Measurements from ENCODE around the gene LTK.
"Not testable (repeated sequence)": the region's sequence is repeated elsewhere in the genome, so short reads cannot be mapped to it uniquely, and the experiment has no call there.

The LTK gene

DNA sequence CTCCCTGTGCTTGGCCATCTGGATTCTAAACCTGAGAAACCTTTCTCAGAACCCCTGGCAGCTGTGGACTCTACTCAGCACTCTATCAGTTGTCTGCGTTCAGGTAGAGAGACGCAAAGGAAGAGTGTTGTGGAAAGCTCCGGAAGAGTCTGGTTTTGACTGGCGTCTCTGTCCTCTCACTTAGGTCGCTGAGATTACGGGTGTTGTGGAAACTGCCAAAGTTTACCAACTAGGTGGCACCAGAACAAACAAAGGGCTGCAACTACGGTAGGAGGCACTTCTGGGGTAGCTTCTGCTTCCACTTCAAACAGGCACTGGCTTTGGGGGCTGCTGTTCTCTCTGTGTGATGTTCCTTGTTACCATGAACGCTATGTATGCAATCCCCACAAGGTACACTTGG lies 39.2 kb downstream of the LTK start:
- no peak overlapping the region for H3K27ac ChIP-seq (ENCODE audit: low read depth, low read length)
- H3K9me2 ChIP-seq (replicated peaks; ENCODE audit: control insufficient read depth, low read length): no peaks in the 10 kb centered on the region
- H3K36me3 ChIP-seq (ENCODE audit: control insufficient read depth, low read length): peaks cover 67% of the 10 kb centered on the region
- H3F3A ChIP-seq (ENCODE audit: control insufficient read depth, insufficient read depth): no peaks in the 10 kb centered on the region
- no peaks in the 10 kb centered on the region for H3K9me3 ChIP-seq (ENCODE audit: control insufficient read depth, insufficient read depth, low read length)
- no peaks in the 10 kb centered on the region for H3K27me3 ChIP-seq (ENCODE audit: control insufficient read depth, low read length)
- TF ChIP-seq EZH2phosphoT487 (IDR thresholded peaks at IDR 0.05; ENCODE audit: borderline replicate concordance, low read length): no peak
- TF ChIP-seq, protein P1, sequence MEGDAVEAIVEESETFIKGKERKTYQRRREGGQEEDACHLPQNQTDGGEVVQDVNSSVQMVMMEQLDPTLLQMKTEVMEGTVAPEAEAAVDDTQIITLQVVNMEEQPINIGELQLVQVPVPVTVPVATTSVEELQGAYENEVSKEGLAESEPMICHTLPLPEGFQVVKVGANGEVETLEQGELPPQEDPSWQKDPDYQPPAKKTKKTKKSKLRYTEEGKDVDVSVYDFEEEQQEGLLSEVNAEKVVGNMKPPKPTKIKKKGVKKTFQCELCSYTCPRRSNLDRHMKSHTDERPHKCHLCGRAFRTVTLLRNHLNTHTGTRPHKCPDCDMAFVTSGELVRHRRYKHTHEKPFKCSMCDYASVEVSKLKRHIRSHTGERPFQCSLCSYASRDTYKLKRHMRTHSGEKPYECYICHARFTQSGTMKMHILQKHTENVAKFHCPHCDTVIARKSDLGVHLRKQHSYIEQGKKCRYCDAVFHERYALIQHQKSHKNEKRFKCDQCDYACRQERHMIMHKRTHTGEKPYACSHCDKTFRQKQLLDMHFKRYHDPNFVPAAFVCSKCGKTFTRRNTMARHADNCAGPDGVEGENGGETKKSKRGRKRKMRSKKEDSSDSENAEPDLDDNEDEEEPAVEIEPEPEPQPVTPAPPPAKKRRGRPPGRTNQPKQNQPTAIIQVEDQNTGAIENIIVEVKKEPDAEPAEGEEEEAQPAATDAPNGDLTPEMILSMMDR (IDR thresholded peaks at IDR 0.05; ENCODE audit: low read depth, low read length, poor library complexity, severe bottlenecking): no peak
- H3K4me2 ChIP-seq (ENCODE audit: low read length): no peak overlapping the region
- no peak overlapping the region for H3K4me3 ChIP-seq (ENCODE audit: low read length)
- no peaks in the 10 kb centered on the region for H3K4me1 ChIP-seq (ENCODE audit: control insufficient read depth, low read length)
- H3K79me2 ChIP-seq (ENCODE audit: control insufficient read depth, low read length): no peaks in the 10 kb centered on the region
- H4K20me1 ChIP-seq (ENCODE audit: control insufficient read depth, insufficient read depth, low read depth, low read length): no peaks in the 10 kb centered on the region

DNA sequence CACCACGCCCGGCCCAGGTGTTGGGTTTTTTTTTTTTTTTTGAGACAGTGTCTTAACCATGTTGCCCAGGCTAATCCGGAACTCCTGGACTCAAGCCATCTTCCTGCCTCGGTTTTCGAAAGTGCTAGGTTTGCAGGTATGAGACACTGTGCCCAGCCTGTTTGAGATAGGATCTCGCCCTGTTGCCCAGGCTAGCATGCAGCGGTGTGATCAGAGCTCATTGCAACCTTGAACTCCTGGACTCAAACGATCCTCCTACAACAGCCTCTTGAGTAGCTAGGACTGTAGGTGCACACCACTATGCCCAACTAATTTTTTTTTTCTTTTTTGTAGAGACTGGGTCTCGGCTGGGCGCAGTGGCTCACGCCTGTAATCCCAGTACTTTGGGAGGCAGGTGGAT lies 40.2 kb downstream of the LTK start:
- no peaks in the 10 kb centered on the region for H3K9me3 ChIP-seq (ENCODE audit: control insufficient read depth, insufficient read depth, low read length)
- no peak overlapping the region for H3K27ac ChIP-seq (ENCODE audit: low read depth, low read length)
- H4K20me1 ChIP-seq (ENCODE audit: control insufficient read depth, insufficient read depth, low read depth, low read length): no peaks in the 10 kb centered on the region
- no peaks in the 10 kb centered on the region for H3K79me2 ChIP-seq (ENCODE audit: control insufficient read depth, low read length)
- H3F3A ChIP-seq (ENCODE audit: control insufficient read depth, insufficient read depth): no peaks in the 10 kb centered on the region
- H3K4me3 ChIP-seq (ENCODE audit: low read length): no peak overlapping the region
- H3K27me3 ChIP-seq (ENCODE audit: control insufficient read depth, low read length): no peaks in the 10 kb centered on the region
- no peak overlapping the region for H3K4me2 ChIP-seq (ENCODE audit: low read length)
- no peaks in the 10 kb centered on the region for H3K9me2 ChIP-seq (replicated peaks; ENCODE audit: control insufficient read depth, low read length)
- TF ChIP-seq, protein P1 (IDR thresholded peaks at IDR 0.05; ENCODE audit: low read depth, low read length, poor library complexity, severe bottlenecking): no peak
- no peak for TF ChIP-seq EZH2phosphoT487 (IDR thresholded peaks at IDR 0.05; ENCODE audit: borderline replicate concordance, low read length)
- H3K4me1 ChIP-seq (ENCODE audit: control insufficient read depth, low read length): no peaks in the 10 kb centered on the region
- peaks cover 60% of the 10 kb centered on the region for H3K36me3 ChIP-seq (ENCODE audit: control insufficient read depth, low read length)

DNA sequence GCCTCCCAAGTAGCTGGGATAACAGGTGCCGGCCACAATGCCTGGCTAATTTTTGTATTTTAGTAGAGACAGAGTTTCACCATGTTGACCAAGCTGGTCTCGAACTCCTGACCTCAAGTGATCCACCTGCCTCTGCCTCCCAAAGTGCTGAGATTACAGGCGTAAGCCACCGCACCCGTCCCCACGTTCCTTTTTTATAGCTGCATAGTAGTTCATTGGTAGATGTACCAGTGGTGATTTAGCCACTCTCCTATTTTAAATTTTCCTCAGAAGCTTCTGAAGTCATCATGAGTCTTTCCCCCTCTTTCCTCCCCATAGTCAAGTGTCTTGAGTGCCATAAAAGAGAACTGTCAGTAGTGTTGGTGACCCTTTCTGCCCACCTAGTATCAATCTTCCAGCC lies 44.0 kb downstream of the LTK start:
- H3K4me1 ChIP-seq (ENCODE audit: control insufficient read depth, low read length); H3K27me3 ChIP-seq (ENCODE audit: control insufficient read depth, low read length); H3K4me3 ChIP-seq (ENCODE audit: low read length); H3K9me3 ChIP-seq (ENCODE audit: control insufficient read depth, insufficient read depth, low read length); H3K9me2 ChIP-seq (replicated peaks; ENCODE audit: control insufficient read depth, low read length); H3K4me2 ChIP-seq (ENCODE audit: low read length); H4K20me1 ChIP-seq (ENCODE audit: control insufficient read depth, insufficient read depth, low read depth, low read length); H3K27ac ChIP-seq (ENCODE audit: low read depth, low read length); H3K79me2 ChIP-seq (ENCODE audit: control insufficient read depth, low read length): not testable (repeated sequence)
- Histone ChIP-seq H3K36me3 (ENCODE audit: control insufficient read depth, low read length) (peaks cover 54% of the 10 kb centered on the region), H3F3A (ENCODE audit: control insufficient read depth, insufficient read depth) (peaks cover 11% of the 10 kb centered on the region; the same call in 1 of the 2 replicates)

- Histone ChIP-seq H3K36me3 (ENCODE audit: control insufficient read depth, low read length) (peaks cover 58% of the 10 kb centered on the region), H3K4me3 (ENCODE audit: low read length) (no peak overlapping the region), H4K20me1 (ENCODE audit: control insufficient read depth, insufficient read depth, low read depth, low read length) (peaks cover 5% of the 10 kb centered on the region; the same call in 1 of the 2 replicates), H3K4me1 (ENCODE audit: control insufficient read depth, low read length) (no peaks in the 10 kb centered on the region), H3K27ac (ENCODE audit: low read depth, low read length) (no peak overlapping the region), H3F3A (ENCODE audit: control insufficient read depth, insufficient read depth) (peaks cover 11% of the 10 kb centered on the region; the same call in 1 of the 2 replicates), H3K4me2 (ENCODE audit: low read length) (no peak overlapping the region), H3K79me2 (ENCODE audit: control insufficient read depth, low read length) (no peaks in the 10 kb centered on the region; the same call in 1 of the 2 replicates), H3K9me2 (replicated peaks; ENCODE audit: control insufficient read depth, low read length) (no peaks in the 10 kb centered on the region), H3K9me3 (ENCODE audit: control insufficient read depth, insufficient read depth, low read length) (no peaks in the 10 kb centered on the region), H3K27me3 (ENCODE audit: control insufficient read depth, low read length) (no peaks in the 10 kb centered on the region)
- TF ChIP-seq EZH2phosphoT487 (IDR thresholded peaks at IDR 0.05; ENCODE audit: borderline replicate concordance, low read length): no peak
- TF ChIP-seq, protein P1 (IDR thresholded peaks at IDR 0.05; ENCODE audit: low read depth, low read length, poor library complexity, severe bottlenecking): no peak
Observed at GRCh38 chr15:41466711-41467110, 46.9 kb downstream of the LTK start.
